Chondrocyte (in vitro differentiated cells): ENCODE data around the gene SELENOF. TPM values are rescaled to one million over a fixed set of nuclear protein-coding genes. Genes with fewer than 3 reads are reported as not detected.

Experiments used
- DNase-seq: peaks from one replicate; pipeline ENCODE4 v3.0.0; 2021; ENCODE audit warnings: mixed read lengths, low spot score
- H3K27ac Mint-ChIP-seq: one replicate; pipeline ENCODE4 v1.8.0; 2021; ENCODE audit warnings: mild to moderate bottlenecking, moderate library complexity, mixed read lengths; ENCODE audit not compliant: unreplicated experiment
- H3K27me3 Mint-ChIP-seq: 2 replicates; pipeline ENCODE4 v1.8.0; 2021; ENCODE audit warnings: low read depth, mixed read lengths
- H3K36me3 Mint-ChIP-seq: 2 replicates; pipeline ENCODE4 v1.8.0; 2021; ENCODE audit warnings: low read depth, mixed read lengths
- H3K4me1 Mint-ChIP-seq: 2 replicates; pipeline ENCODE4 v1.8.0; 2021; ENCODE audit warnings: low read depth, mild to moderate bottlenecking, mixed read lengths
- H3K4me3 Mint-ChIP-seq: one replicate; pipeline ENCODE4 v1.8.0; 2021; ENCODE audit warnings: mild to moderate bottlenecking, moderate library complexity, mixed read lengths; ENCODE audit not compliant: unreplicated experiment
- H3K9me3 Mint-ChIP-seq: 2 replicates; pipeline ENCODE4 v1.8.0; 2021; ENCODE audit warnings: low read depth, mixed read lengths
- total RNA-seq: library from RNA; stranded (reverse); gene quantifications from 3 replicates; pipeline ENCODE4 v1.2.1, GENCODE V29; 2021
- TF ChIP-seq, protein P1 (sequence below): fragments of 200-600 bp; sonication (generic); IDR thresholded peaks from 2 replicates; pipeline ENCODE4 v1.5.0; 2021; ENCODE audit warnings: antibody characterized with exemption, mild to moderate bottlenecking, moderate library complexity

The SELENOF gene
- total RNA-seq, 1 donor from 2014 or later: 184 TPM

DNA sequence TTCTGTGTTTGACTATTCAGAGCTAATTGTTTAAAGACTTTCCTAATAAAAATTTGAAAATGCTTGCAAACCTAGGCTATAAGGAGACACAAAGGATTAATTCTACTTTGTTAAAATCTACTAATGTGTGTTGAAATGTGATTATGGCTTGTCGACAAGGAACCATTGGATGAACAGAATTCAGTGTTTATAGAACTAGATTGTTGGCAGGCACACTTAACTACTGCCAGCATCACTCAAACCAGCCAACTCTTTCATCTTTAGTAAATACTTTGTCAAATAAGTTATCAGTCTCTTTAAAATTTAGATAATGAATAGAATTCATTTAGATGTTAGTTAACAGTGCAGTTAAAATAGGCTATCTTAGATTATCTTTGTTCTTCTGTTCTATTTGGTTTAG lies 28.1 kb upstream of the SELENOF start:
- Mint-ChIP-seq H3K27ac (no peak overlapping the region), H3K4me1 (peaks cover 4% of the 10 kb centered on the region), H3K36me3 (no peaks in the 10 kb centered on the region), H3K4me3 (no peak overlapping the region), H3K9me3 (no peaks in the 10 kb centered on the region), H3K27me3 (no peaks in the 10 kb centered on the region)
- TF ChIP-seq, protein P1, sequence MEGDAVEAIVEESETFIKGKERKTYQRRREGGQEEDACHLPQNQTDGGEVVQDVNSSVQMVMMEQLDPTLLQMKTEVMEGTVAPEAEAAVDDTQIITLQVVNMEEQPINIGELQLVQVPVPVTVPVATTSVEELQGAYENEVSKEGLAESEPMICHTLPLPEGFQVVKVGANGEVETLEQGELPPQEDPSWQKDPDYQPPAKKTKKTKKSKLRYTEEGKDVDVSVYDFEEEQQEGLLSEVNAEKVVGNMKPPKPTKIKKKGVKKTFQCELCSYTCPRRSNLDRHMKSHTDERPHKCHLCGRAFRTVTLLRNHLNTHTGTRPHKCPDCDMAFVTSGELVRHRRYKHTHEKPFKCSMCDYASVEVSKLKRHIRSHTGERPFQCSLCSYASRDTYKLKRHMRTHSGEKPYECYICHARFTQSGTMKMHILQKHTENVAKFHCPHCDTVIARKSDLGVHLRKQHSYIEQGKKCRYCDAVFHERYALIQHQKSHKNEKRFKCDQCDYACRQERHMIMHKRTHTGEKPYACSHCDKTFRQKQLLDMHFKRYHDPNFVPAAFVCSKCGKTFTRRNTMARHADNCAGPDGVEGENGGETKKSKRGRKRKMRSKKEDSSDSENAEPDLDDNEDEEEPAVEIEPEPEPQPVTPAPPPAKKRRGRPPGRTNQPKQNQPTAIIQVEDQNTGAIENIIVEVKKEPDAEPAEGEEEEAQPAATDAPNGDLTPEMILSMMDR: no peak
- no peak for DNase-seq

DNA sequence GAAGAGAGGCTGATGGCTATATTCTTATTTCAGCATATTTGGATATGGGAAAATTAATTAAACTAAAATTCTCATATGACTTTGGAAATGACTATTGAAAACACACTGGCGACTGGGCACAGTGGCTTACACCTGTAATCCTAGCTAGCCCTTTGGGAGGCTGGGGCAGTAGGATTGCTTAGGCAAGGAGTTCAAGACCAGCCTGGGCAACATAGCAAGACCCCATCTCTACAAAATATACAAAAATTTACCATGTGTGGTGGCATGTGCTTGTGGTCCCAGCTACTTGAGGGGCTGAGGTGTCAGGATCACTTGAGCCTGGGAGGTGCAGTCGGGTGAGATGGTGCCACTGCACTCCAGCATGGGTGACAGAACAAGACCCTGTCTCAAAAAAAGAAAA lies 26.7 kb upstream of the SELENOF start:
- no peaks in the 10 kb centered on the region for H3K27me3 Mint-ChIP-seq
- TF ChIP-seq, protein P1: no peak
- peaks cover 4% of the 10 kb centered on the region for H3K4me1 Mint-ChIP-seq
- no peak overlapping the region for H3K4me3 Mint-ChIP-seq
- H3K27ac Mint-ChIP-seq: no peak overlapping the region
- no peak for DNase-seq
- no peaks in the 10 kb centered on the region for H3K9me3 Mint-ChIP-seq
- H3K36me3 Mint-ChIP-seq: no peaks in the 10 kb centered on the region

DNA sequence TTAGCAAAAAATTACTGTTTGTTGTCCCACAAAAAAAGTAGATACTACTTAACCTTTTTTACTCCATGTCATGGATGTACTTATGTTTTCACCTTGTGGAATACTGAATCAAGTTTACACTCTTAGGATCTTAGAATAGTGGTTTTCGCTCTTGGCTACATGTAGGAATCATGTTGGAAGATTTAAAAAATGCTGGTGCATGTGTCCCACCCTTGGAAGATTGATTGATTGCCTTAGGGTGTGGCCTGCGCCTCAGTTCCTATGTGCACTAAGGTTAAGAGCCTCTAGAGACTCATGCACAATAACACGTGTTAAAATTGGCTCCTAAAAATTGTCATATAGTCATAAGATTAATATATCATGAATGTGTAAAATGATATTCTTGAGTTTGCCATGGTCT lies 25.5 kb upstream of the SELENOF start:
- H3K27ac Mint-ChIP-seq: no peak overlapping the region
- TF ChIP-seq, protein P1: no peak
- no peak for DNase-seq
- H3K4me3 Mint-ChIP-seq: no peak overlapping the region
- no peaks in the 10 kb centered on the region for H3K9me3 Mint-ChIP-seq
- H3K27me3 Mint-ChIP-seq: no peaks in the 10 kb centered on the region
- no peaks in the 10 kb centered on the region for H3K36me3 Mint-ChIP-seq
- H3K4me1 Mint-ChIP-seq: peaks cover 5% of the 10 kb centered on the region

DNA sequence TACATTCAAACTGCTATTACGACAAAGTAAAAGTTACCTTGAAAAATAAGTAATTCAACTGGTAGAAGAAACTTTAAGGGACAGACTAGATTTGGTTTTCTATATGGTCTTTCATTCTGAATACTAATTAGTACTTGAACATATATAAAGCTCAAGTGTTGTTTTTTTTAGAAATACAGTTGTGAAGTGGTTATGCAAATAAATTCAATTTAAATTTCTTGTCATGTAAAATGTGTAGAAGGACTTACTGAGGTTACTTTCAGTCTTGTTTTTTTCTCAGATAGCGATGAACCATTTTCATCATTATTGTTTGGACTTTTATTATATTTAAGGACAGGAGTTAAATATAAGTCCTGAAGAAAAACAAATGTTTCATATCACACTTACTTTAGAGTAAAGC lies 24.9 kb upstream of the SELENOF start:
- Mint-ChIP-seq H3K9me3 (no peaks in the 10 kb centered on the region), H3K4me1 (peaks cover 11% of the 10 kb centered on the region), H3K36me3 (no peaks in the 10 kb centered on the region), H3K27ac (no peak overlapping the region), H3K27me3 (no peaks in the 10 kb centered on the region), H3K4me3 (no peak overlapping the region)
- TF ChIP-seq, protein P1: no peak
- DNase-seq: no peak

DNA sequence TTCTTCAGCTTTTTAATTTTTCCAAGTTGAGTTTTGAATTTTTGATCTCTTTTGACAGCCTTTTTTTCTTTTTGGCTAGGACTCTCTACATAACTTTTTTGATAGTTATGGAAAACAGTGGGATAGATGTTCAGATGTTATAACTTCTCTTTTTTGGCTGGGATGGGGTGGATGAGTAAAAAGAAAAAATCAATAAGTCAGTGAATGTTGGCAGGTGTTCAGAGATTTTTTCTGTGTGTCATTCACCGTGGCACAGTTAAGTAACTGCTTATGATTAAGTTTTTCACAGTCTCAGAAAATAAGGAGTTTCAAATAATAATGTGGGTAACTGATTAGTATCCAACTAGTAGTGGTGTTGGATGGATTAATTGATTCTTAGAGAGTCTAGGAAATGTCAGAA lies 24.5 kb upstream of the SELENOF start:
- no peaks in the 10 kb centered on the region for H3K27me3 Mint-ChIP-seq
- no peak for DNase-seq
- H3K27ac Mint-ChIP-seq: no peak overlapping the region
- H3K36me3 Mint-ChIP-seq: no peaks in the 10 kb centered on the region
- peaks cover 15% of the 10 kb centered on the region for H3K4me1 Mint-ChIP-seq
- no peak overlapping the region for H3K4me3 Mint-ChIP-seq
- H3K9me3 Mint-ChIP-seq: no peaks in the 10 kb centered on the region
- TF ChIP-seq, protein P1: no peak
